Raji (cell line): Measurements from ENCODE around the gene GPN2.

Source experiments
- POLR2A ChIP-seq: IDR thresholded peaks from 2 replicates; pipeline ENCODE4 v1.6.1; 2011; ENCODE audit warnings: low read depth, low read length, control low read depth; ENCODE audit not compliant: insufficient read depth

The GPN2 gene

GRCh38 chr1:26911399-26912146 is 21.5 kb upstream of the GPN2 start:
- no peak for TF ChIP-seq POLR2A

- TF ChIP-seq POLR2A: no peak
Measured at GRCh38 chr1:26910343-26911160, 20.5 kb upstream of the GPN2 start.

GRCh38 chr1:26909951-26910342 is 19.9 kb upstream of the GPN2 start:
- TF ChIP-seq POLR2A: no peak

- TF ChIP-seq POLR2A: no peak
Measured at GRCh38 chr1:26907071-26907917, 17.2 kb upstream of the GPN2 start.

- TF ChIP-seq POLR2A: no peak
Measured at GRCh38 chr1:26900815-26901511, 10.9 kb upstream of the GPN2 start.

- TF ChIP-seq POLR2A: peak; percentile 97
Measured at GRCh38 chr1:26900001-26900814, 10.1 kb upstream of the GPN2 start, which contains the start of gene GPATCH3. TSS of gene GPATCH3 (minus strand) at chr1:26900467. CDS start at chr1:26900442, 25 bp downstream.

GRCh38 chr1:26897351-26897750 is 7.3 kb upstream of the GPN2 start:
- TF ChIP-seq POLR2A: no peak

- TF ChIP-seq POLR2A: no peak
Measured at GRCh38 chr1:26894263-26894662, 4.2 kb upstream of the GPN2 start.

- no peak for TF ChIP-seq POLR2A
Measured at GRCh38 chr1:26890467-26890796, 349 bp upstream of the GPN2 start.

- TF ChIP-seq POLR2A: no peak
Measured at GRCh38 chr1:26888231-26888630, 1.9 kb downstream of the GPN2 start.

- no peak for TF ChIP-seq POLR2A
Measured at GRCh38 chr1:26887125-26887524, 3.0 kb downstream of the GPN2 start.

GRCh38 chr1:26882696-26883463 is 7.2 kb downstream of the GPN2 start:
- TF ChIP-seq POLR2A: no peak

- no peak for TF ChIP-seq POLR2A
Measured at GRCh38 chr1:26879793-26880192, 10.3 kb downstream of the GPN2 start.
